Thoracic aorta (tissue), 2 donors: ENCODE results near the gene KRT79. TPM values are rescaled to one million over a fixed set of nuclear protein-coding genes. Genes with fewer than 3 reads are reported as not detected.
A peak's percentile ranks its signal among the peaks of the same experiment; 100 is the strongest.

ENCODE experiments used
- ATAC-seq: fragments of 150-250 bp; one replicate; pipeline ENCODE4 v1.8.0; 2017; ENCODE audit warnings: low read depth; ENCODE audit not compliant: insufficient number of reproducible peaks, low FRiP score
- DNase-seq: peaks from one replicate; pipeline ENCODE4 v3.0.0-alpha.2; 2020; ENCODE audit warnings: low spot score
- H3K27ac ChIP-seq, 2 donors: fragments of 200-600 bp; sonication (generic); 1 replicate in 1 of 2; 2 replicates in 1 of 2; pipeline ENCODE4 v1.5.1; 2016; ENCODE audit warnings: mild to moderate bottlenecking in 2 of 2, moderate library complexity in 2 of 2
- H3K27me3 ChIP-seq: fragments of 200-600 bp; sonication (generic); replicated peaks from 2 replicates; pipeline ENCODE4 v1.6.0; 2016; ENCODE audit warnings: mild to moderate bottlenecking; ENCODE audit not compliant: insufficient read depth
- H3K36me3 ChIP-seq: fragments of 200-600 bp; sonication (generic); one replicate; pipeline ENCODE4 v1.5.1; 2016
- H3K4me1 ChIP-seq, 2 donors: fragments of 200-600 bp; sonication (generic); 1 replicate in 1 of 2; 2 replicates in 1 of 2; pipeline versions ENCODE4 v1.5.1 to v1.6.0; 2016; ENCODE audit warnings: low read depth in 2 of 2, mild to moderate bottlenecking in 1 of 2; ENCODE audit not compliant: control insufficient read depth in 1 of 2
- H3K4me3 ChIP-seq: fragments of 200-600 bp; sonication (generic); 2 replicates; pipeline ENCODE4 v1.5.1; 2016; ENCODE audit warnings: mild to moderate bottlenecking
- H3K9me3 ChIP-seq: fragments of 200-600 bp; sonication (generic); 2 replicates; pipeline ENCODE4 v1.5.1; 2016
- CTCF ChIP-seq: fragments of 200-600 bp; sonication (generic); IDR thresholded peaks from one replicate; pipeline ENCODE4 v1.5.1; 2019; ENCODE audit warnings: antibody characterized with exemption
- total RNA-seq, 2 donors: library from RNA; depleted of rRNA; stranded (reverse); fragments of >200 nt; gene quantifications; one replicate each; pipeline versions ENCODE4 v1.1.0 to v1.2.3, GENCODE V29; 2016

Gene KRT79
- total RNA-seq, 2 donors from 2014 or later: not detected

DNA sequence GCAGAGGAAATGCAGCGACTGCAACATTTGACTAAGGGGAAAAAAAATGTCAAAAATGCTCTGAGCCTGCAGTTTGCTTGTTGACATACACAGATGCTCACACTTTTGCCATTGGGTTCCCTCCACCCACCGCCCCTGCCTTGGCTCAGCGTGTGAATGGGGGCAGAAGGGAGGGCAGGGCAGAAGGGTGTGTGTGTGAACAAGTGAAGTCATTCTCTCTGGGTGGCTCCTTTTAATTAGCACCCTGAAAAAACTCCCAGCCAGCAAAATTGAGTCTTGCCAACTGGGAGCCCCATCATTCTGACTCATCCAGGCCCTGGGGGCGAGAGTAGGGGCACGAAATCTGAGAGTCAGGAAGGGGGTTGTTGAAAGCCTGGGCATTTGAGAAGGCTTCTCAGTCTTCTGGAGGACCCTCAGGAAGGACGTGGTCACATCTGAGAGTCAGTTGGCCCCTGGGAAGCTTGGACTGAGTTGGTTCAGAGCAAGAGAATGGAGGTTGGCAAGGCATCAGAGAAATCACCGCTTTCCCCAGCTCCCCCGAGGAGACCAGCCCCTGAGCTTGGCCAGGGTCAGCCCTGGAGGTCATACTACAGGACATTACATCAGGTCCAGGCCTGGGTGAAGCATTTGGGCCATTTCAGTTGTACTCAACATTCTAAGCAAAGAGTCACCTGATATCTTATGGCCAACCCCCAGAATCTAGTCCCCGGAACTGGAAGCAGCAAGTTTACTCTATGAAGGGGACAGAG lies 37.4 kb upstream of the KRT79 start:
- Histone ChIP-seq H3K4me3 (no peak overlapping the region), H3K27me3 (no peaks in the 10 kb centered on the region), H3K27ac (peak overlapping the region in 1 of 2 donors; percentile 28), H3K36me3 (no peaks in the 10 kb centered on the region), H3K4me1 (peaks cover 4 to 21% of the 10 kb centered on the region in 2 donors), H3K9me3 (no peaks in the 10 kb centered on the region)
- ATAC-seq (no peak), DNase-seq (no peak)
- no peak for TF ChIP-seq CTCF

- Histone ChIP-seq H3K4me1 (peaks cover 4 to 21% of the 10 kb centered on the region in 2 donors), H3K9me3 (no peaks in the 10 kb centered on the region), H3K27ac (peak overlapping the region in 1 of 2 donors; percentile 28), H3K36me3 (no peaks in the 10 kb centered on the region), H3K27me3 (no peaks in the 10 kb centered on the region), H3K4me3 (no peak overlapping the region)
- ATAC-seq: no peak
- no peak for DNase-seq
- TF ChIP-seq CTCF: peak; percentile 40
These were observed 36.5 kb upstream of the KRT79 start for GRCh38 chr12:52870361-52871290.

- no peak for ATAC-seq
These were observed 33.5 kb upstream of the KRT79 start for GRCh38 chr12:52867642-52868041.

GRCh38 chr12:52867152-52867551 lies 33.0 kb upstream of the KRT79 start:
- H3K9me3 ChIP-seq: no peaks in the 10 kb centered on the region
- no peak overlapping the region for H3K27ac ChIP-seq
- DNase-seq (no peak), ATAC-seq (no peak)
- no peak overlapping the region for H3K4me3 ChIP-seq
- H3K27me3 ChIP-seq: no peaks in the 10 kb centered on the region
- TF ChIP-seq CTCF: no peak
- no peaks in the 10 kb centered on the region for H3K36me3 ChIP-seq
- peaks cover 0 to 10% of the 10 kb centered on the region in 2 donors for H3K4me1 ChIP-seq

More at GRCh38 chr12:52867642-52868041, 33.5 kb upstream of the KRT79 start:
- no peak overlapping the region for H3K4me3 ChIP-seq
- no peak for DNase-seq
- no peak overlapping the region for H3K27ac ChIP-seq
- TF ChIP-seq CTCF: no peak
- peaks cover 0 to 10% of the 10 kb centered on the region in 2 donors for H3K4me1 ChIP-seq
- H3K9me3 ChIP-seq: no peaks in the 10 kb centered on the region
- H3K27me3 ChIP-seq: no peaks in the 10 kb centered on the region
- H3K36me3 ChIP-seq: no peaks in the 10 kb centered on the region
